ENCODE measurements around the gene ALDH1A3. TPM values are rescaled to one million over a fixed set of nuclear protein-coding genes. Genes with fewer than 3 reads are reported as not detected.

The ALDH1A3 gene
- total RNA-seq, 1 donor from 2014 or later = not detected

- Mint-ChIP-seq H3K27me3 (peaks cover 21% of the 10 kb centered on the region), H3K27ac (no peak overlapping the region), H3K4me1 (no peaks in the 10 kb centered on the region), H3K36me3 (ENCODE audit: low read depth) (no peaks in the 10 kb centered on the region), H3K4me3 (no peak overlapping the region), H3K9me3 (peaks cover 4% of the 10 kb centered on the region)
- DNase-seq = no peak
- intact Hi-C loops (cut with micrococcal nuclease) = no loop called here
Measured at GRCh38 chr15:100863796-100864267, 15.8 kb upstream of the ALDH1A3 start.

- Mint-ChIP-seq H3K9me3 (peaks cover 4% of the 10 kb centered on the region), H3K4me3 (no peak overlapping the region), H3K4me1 (no peaks in the 10 kb centered on the region), H3K36me3 (ENCODE audit: low read depth) (no peaks in the 10 kb centered on the region), H3K27me3 (peaks cover 21% of the 10 kb centered on the region), H3K27ac (no peak overlapping the region)
- no peak for DNase-seq
- intact Hi-C loops (cut with micrococcal nuclease) = no loop called here
Measured at GRCh38 chr15:100866386-100867330, 13.0 kb upstream of the ALDH1A3 start.

- no peaks in the 10 kb centered on the region for H3K36me3 Mint-ChIP-seq (ENCODE audit: low read depth)
- peaks cover 4% of the 10 kb centered on the region for H3K9me3 Mint-ChIP-seq
- DNase-seq = no peak
- peaks cover 24% of the 10 kb centered on the region for H3K27me3 Mint-ChIP-seq
- intact Hi-C loops (cut with micrococcal nuclease) = no loop called here
- no peak overlapping the region for H3K27ac Mint-ChIP-seq
- H3K4me3 Mint-ChIP-seq = no peak overlapping the region
- H3K4me1 Mint-ChIP-seq = no peaks in the 10 kb centered on the region
Measured at GRCh38 chr15:100867433-100867832, 12.2 kb upstream of the ALDH1A3 start.

GRCh38 chr15:100869151-100869999, 10.3 kb upstream of the ALDH1A3 start:
- Mint-ChIP-seq H3K9me3 (peaks cover 4% of the 10 kb centered on the region), H3K27me3 (peaks cover 17% of the 10 kb centered on the region), H3K4me3 (no peak overlapping the region), H3K27ac (no peak overlapping the region), H3K36me3 (ENCODE audit: low read depth) (no peaks in the 10 kb centered on the region), H3K4me1 (no peaks in the 10 kb centered on the region)
- DNase-seq = peak; percentile 62
- intact Hi-C loops (cut with micrococcal nuclease) = no loop called here

GRCh38 chr15:100873029-100873677, 6.5 kb upstream of the ALDH1A3 start:
- H3K9me3 Mint-ChIP-seq = peaks cover 4% of the 10 kb centered on the region
- peak; percentile 86 for DNase-seq
- no peak overlapping the region for H3K27ac Mint-ChIP-seq
- peaks cover 31% of the 10 kb centered on the region for H3K27me3 Mint-ChIP-seq
- H3K36me3 Mint-ChIP-seq (ENCODE audit: low read depth) = no peaks in the 10 kb centered on the region
- intact Hi-C loops (cut with micrococcal nuclease) = loop anchor here (1.0 to 5.0 kb wide), 2 partner anchors 245 to 531 kb away; partner anchors contain the start of gene ADAMTS17
- no peaks in the 10 kb centered on the region for H3K4me1 Mint-ChIP-seq
- no peak overlapping the region for H3K4me3 Mint-ChIP-seq

- Mint-ChIP-seq H3K9me3 (no peaks in the 10 kb centered on the region), H3K27me3 (peaks cover 42% of the 10 kb centered on the region), H3K36me3 (ENCODE audit: low read depth) (no peaks in the 10 kb centered on the region), H3K4me1 (peaks cover 2% of the 10 kb centered on the region), H3K4me3 (no peak overlapping the region), H3K27ac (no peak overlapping the region)
- DNase-seq = no peak
- intact Hi-C loops (cut with micrococcal nuclease) = no loop called here
Measured at GRCh38 chr15:100875495-100875894, 4.1 kb upstream of the ALDH1A3 start.

GRCh38 chr15:100875976-100876375, 3.7 kb upstream of the ALDH1A3 start:
- H3K36me3 Mint-ChIP-seq (ENCODE audit: low read depth) = no peaks in the 10 kb centered on the region
- H3K4me3 Mint-ChIP-seq = no peak overlapping the region
- no peaks in the 10 kb centered on the region for H3K9me3 Mint-ChIP-seq
- peaks cover 4% of the 10 kb centered on the region for H3K4me1 Mint-ChIP-seq
- no peak for DNase-seq
- H3K27ac Mint-ChIP-seq = no peak overlapping the region
- peaks cover 47% of the 10 kb centered on the region for H3K27me3 Mint-ChIP-seq
- intact Hi-C loops (cut with micrococcal nuclease) = no loop called here

- intact Hi-C loops (cut with micrococcal nuclease) = no loop called here
- Mint-ChIP-seq H3K27ac (no peak overlapping the region), H3K4me1 (peaks cover 4% of the 10 kb centered on the region), H3K9me3 (no peaks in the 10 kb centered on the region), H3K36me3 (ENCODE audit: low read depth) (no peaks in the 10 kb centered on the region), H3K4me3 (no peak overlapping the region), H3K27me3 (peaks cover 59% of the 10 kb centered on the region)
- DNase-seq = no peak
Measured at GRCh38 chr15:100877551-100877950, 2.1 kb upstream of the ALDH1A3 start.

GRCh38 chr15:100878130-100878529, 1.5 kb upstream of the ALDH1A3 start:
- Mint-ChIP-seq H3K4me1 (peaks cover 4% of the 10 kb centered on the region), H3K9me3 (no peaks in the 10 kb centered on the region), H3K27me3 (peaks cover 63% of the 10 kb centered on the region), H3K36me3 (ENCODE audit: low read depth) (no peaks in the 10 kb centered on the region), H3K4me3 (no peak overlapping the region), H3K27ac (no peak overlapping the region)
- no peak for DNase-seq
- intact Hi-C loops (cut with micrococcal nuclease) = no loop called here

GRCh38 chr15:100878648-100879047, 983 bp upstream of the ALDH1A3 start:
- Mint-ChIP-seq H3K9me3 (no peaks in the 10 kb centered on the region), H3K36me3 (ENCODE audit: low read depth) (no peaks in the 10 kb centered on the region), H3K27ac (no peak overlapping the region), H3K4me1 (peaks cover 4% of the 10 kb centered on the region), H3K4me3 (peak overlapping the region; percentile 73), H3K27me3 (peaks cover 67% of the 10 kb centered on the region)
- no peak for DNase-seq
- intact Hi-C loops (cut with micrococcal nuclease) = no loop called here

- Mint-ChIP-seq H3K4me3 (no peak overlapping the region), H3K27ac (no peak overlapping the region), H3K9me3 (no peaks in the 10 kb centered on the region), H3K4me1 (peaks cover 4% of the 10 kb centered on the region), H3K27me3 (peaks cover 70% of the 10 kb centered on the region), H3K36me3 (ENCODE audit: low read depth) (no peaks in the 10 kb centered on the region)
- intact Hi-C loops (cut with micrococcal nuclease) = no loop called here
- DNase-seq = no peak
Measured at GRCh38 chr15:100879061-100879463, 569 bp upstream of the ALDH1A3 start.

- peaks cover 74% of the 10 kb centered on the region for H3K27me3 Mint-ChIP-seq
- peaks cover 4% of the 10 kb centered on the region for H3K4me1 Mint-ChIP-seq
- H3K4me3 Mint-ChIP-seq = peak overlapping the region; percentile 48
- DNase-seq = no peak
- no peaks in the 10 kb centered on the region for H3K9me3 Mint-ChIP-seq
- intact Hi-C loops (cut with micrococcal nuclease) = no loop called here
- H3K36me3 Mint-ChIP-seq (ENCODE audit: low read depth) = no peaks in the 10 kb centered on the region
- no peak overlapping the region for H3K27ac Mint-ChIP-seq
Measured at GRCh38 chr15:100880139-100880896, 687 bp downstream of the ALDH1A3 start.

- DNase-seq = no peak
- Mint-ChIP-seq H3K9me3 (no peaks in the 10 kb centered on the region), H3K27ac (no peak overlapping the region), H3K4me1 (peaks cover 4% of the 10 kb centered on the region), H3K36me3 (ENCODE audit: low read depth) (no peaks in the 10 kb centered on the region), H3K27me3 (peaks cover 76% of the 10 kb centered on the region), H3K4me3 (peak overlapping the region; percentile 48)
- intact Hi-C loops (cut with micrococcal nuclease) = no loop called here
Measured at GRCh38 chr15:100880897-100881242, 1.2 kb downstream of the ALDH1A3 start.
